HG03565 (cell line): ENCODE data around the gene ARHGEF2.
"Not testable (repeated sequence)": the region's sequence is repeated elsewhere in the genome, so short reads cannot be mapped to it uniquely, and the experiment has no call there.

Experiments used
- ATAC-seq: cut with Tn5 transposase; IDR thresholded peaks from one replicate; pipeline ENCODE4 v1.9.1; 2021; ENCODE audit warnings: mild to moderate bottlenecking, moderate library complexity; ENCODE audit not compliant: unreplicated experiment

ARHGEF2 gene

DNA sequence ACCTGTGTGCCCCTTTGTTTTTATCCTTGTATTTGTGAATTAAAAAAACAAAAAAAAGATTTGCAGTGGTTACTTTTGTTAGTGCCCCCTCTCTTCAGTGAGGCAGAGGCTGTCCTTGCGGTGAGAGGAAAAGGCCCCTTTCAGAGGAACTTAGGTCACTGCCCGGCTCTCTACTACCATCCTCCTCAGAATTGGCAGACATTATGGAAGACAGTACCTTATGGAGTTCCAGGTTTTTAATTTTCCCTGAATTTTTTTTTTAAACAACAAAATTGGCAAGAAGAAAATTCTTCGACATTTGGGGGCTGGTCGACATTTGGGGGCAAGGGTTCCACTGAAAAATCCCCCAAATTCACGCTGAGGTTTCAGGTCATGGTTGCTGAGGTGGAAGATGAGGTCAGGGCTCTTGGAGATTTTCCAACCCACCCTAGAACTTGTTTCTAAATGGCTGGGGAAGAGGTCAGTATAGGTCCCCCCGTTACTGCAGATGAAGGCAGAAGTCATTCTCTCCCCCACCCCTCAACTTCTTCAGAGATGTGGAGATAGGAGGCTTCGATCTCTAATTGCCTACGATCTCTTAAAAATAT, 31.6 kb downstream of the ARHGEF2 start:
- peak; percentile 8 for ATAC-seq

DNA sequence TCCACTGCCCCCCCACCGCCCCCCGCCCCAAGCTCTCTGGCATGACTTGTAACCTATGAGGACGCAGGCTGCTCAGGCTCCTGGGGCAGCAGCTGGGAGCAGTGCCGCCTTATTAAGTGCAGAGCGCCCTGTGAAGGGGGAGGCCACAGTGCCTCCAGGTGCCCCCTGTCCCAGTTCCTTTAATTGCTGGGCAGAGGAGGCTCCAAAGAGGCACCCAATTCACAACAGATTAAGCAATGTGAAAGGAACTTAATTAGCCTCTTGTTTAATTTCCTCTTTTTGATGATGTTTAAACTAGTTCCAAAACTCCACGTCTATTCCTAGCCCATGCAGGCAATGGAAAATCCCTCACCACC, 33.9 kb downstream of the ARHGEF2 start:
- no peak for ATAC-seq

- no peak for ATAC-seq
Measured at GRCh38 chr1:155942578-155943141, 35.7 kb downstream of the ARHGEF2 start.

- ATAC-seq, result no peak
Measured at GRCh38 chr1:155941845-155942531, 36.4 kb downstream of the ARHGEF2 start.

DNA sequence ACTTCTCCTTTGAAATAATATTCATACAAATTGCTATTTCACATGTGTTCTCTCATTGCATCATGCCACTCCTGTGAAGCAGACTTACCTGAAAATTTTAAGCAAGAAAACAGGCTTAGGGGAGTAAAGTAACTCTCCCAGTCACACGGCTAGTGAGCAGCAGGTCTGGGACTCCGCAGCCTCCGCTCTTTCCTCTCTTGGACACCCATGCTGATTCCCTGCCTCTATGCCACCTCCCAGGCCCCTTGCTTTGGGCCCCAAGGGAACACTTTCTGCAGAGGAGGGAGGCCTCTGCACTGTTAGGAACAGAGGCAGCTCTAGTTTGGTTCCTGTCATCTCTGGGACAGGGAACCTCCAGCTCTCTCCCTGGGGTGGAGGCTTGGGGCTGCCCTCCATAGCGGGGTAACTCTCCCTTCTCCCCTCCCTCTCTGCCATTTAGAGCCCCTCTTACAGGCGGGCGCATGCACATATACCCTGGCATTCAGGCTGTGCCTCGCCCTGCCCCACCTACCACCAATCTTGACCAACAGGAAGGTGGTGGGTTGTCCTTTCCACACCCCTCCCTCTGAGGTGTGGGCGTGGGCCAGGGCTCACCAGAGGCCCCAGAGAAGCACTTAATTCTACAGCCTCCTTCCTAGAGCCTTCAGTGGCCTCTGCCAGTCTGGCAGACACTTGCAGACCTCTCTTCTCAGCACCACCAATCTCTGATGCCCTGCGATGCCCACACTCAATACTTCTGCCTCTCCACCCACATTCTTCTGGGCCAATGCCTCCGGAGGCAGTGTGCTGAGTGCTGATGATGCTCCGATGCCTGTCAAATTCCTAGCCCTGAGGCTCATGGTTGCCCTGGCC, 37.1 kb downstream of the ARHGEF2 start, which contains the start of gene RXFP4:
TSS of gene RXFP4 (plus strand) at position 646 of the 852 bp plus-strand sequence. CDS start at position 718, 72 bp downstream.
- no peak for ATAC-seq

- ATAC-seq, result no peak
Measured at GRCh38 chr1:155940482-155940992, 37.8 kb downstream of the ARHGEF2 start.

GRCh38 chr1:155938220-155938627, 40.1 kb downstream of the ARHGEF2 start:
- ATAC-seq, result no peak

DNA sequence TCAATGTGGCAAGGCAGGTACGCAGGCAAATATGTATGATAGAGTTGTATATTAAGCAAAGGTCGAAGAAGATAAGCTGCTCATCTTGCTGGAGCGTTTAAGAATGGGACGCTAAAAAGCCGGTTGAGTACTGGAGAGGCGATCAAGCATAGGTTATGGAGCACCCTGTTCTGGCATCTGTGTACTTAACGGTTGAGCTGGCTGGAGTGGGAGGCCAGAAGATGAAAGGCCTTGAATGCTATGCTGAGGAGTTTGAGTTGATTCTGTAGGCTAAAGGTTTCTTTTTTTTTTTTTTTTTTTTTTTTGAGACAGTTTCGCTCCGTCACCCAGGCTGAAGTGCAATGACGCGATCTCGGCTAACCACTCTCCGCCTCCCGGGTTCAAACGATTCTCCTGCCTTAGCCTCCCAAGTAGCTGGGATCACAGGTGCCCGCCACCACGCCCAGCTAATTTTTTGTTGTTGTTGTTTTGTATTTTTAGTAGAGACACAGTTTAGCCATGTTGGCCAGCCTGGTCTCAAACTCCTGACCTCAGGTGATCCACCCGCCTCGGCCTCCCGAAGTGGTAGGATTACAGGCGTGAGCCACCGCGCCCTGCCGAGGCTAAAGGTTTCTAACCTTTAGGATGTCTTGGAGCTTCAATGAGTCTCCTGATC, 43.3 kb downstream of the ARHGEF2 start:
- ATAC-seq, result no peak

GRCh38 chr1:155934097-155934935, 44.0 kb downstream of the ARHGEF2 start, which contains the start of gene KHDC4:
Gene KHDC4 (minus strand): TSS chr1:155934413. CDS start chr1:155934373, 40 bp downstream.
- peak; percentile 74 for ATAC-seq

DNA sequence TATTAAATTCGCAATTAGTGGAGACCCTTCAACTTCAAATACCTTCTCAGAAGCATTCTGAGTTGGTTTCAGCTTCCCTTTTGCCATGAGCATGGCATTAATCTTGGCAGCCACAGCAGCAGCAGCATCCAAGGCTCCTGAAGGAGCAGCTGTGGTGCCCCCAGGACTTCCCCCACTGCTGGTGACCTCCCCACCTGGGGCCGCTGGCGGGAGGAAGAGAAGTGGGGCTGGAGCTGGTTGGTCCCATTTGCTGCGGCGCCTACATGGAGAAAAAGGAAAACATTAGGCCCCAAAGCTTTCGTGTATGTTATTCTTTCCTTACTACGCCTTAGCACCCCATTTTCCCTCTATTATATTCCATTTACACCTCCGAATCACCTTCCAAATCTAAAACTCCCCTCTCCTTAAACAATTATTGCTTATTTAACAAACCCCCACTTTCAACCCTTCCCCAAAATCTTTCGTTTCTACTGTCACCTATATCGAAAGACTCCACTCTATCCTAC, 44.7 kb downstream of the ARHGEF2 start:
- ATAC-seq, result no peak

GRCh38 chr1:155932487-155932886, 45.9 kb downstream of the ARHGEF2 start:
- no peak for ATAC-seq

- ATAC-seq, result no peak
Measured at GRCh38 chr1:155932081-155932480, 46.3 kb downstream of the ARHGEF2 start.

GRCh38 chr1:155931332-155932038, 46.9 kb downstream of the ARHGEF2 start:
- no peak for ATAC-seq

- ATAC-seq, result not testable (repeated sequence)
Measured at GRCh38 chr1:155930725-155931124, 47.6 kb downstream of the ARHGEF2 start.

DNA sequence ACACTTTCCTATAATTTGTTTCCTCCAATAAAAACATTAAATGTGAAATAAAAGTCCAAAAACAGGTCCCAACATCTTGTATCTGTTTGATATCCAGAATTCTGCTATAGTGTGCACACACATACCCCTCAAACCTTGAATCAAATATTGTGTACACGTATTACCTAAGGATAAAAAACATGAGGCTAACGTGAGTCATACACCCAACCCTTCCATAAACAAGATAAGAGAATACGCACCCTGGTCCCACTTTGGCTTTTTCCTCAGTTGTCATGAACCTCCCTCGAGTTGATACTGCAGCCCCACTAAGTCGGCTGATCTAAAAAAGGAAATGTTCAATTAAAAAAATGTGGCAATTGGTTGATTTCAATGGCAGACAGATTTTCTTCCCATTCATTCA, 49.3 kb downstream of the ARHGEF2 start:
- no peak for ATAC-seq

DNA sequence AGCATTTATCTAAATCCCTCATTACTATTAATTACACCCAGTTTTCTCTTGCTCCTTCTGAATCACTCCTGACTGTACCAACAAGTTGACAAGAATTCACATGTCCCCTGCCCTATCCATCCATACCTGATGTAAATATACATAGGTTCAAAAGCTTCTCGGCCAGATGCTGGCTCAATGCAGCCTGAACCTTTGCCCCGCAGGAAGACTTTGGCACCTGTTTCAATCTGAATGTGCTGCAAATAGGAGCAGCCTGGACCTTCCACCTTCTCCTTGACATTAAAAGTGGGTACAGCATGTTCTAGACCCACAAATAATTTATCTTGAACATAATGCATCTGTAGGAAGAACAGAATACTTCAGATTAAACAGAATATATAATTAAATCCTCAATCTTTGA, 52.8 kb downstream of the ARHGEF2 start:
- ATAC-seq, result no peak

DNA sequence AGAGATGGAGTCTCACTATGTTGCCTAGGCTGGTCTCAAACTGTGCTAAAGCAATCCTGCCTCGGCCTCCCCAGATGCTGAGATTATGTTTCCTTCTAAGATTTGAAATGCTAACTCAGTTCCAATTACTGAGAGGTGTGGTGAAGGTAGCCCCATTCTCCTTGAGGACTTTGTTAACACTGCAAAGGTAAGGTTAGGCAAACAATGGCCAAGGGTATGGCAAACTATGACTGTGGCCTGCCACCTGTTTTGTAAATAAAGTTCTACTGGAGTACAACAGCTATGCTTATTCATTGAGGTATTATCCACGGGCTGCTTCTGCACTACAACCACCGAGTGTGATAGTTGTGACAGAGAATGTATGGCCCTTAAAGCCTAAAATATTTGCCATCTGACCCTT, 57.6 kb downstream of the ARHGEF2 start:
- no peak for ATAC-seq

DNA sequence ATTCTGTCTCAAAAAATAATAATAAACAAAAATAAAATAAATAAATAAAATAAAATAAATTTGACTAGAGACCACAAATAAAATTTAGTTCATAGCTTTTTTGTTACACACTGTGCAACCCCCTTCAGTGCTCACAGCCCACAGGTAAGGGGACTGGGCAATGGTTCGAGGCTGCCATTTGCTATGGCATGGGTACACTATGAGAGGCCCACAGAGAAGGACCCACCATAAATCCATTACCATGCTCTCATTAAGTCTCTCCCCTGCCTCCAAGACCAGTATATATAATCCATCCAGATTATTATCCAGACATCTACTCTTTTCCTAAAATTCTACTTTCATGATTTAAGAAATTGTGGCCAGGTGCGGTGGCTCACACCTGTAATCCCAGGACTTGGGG, 58.5 kb downstream of the ARHGEF2 start:
- ATAC-seq, result no peak

GRCh38 chr1:155918660-155919059, 59.7 kb downstream of the ARHGEF2 start:
- ATAC-seq, result no peak
